GM12878 (cell line): ENCODE data around the gene TRAPPC6A. TPM values are rescaled to one million over a fixed set of nuclear protein-coding genes. Genes with fewer than 3 reads are reported as not detected.

ENCODE experiments used
- ATAC-seq: fragments of 200-7000 bp; cut with Tn5 transposase; 3 replicates; pipeline ENCODE4 v1.9.1; 2020; ENCODE audit warnings: mild to moderate bottlenecking, moderate library complexity
- BruUV-seq: library from RNA; stranded (reverse); fragments of 400-500 nt; replicated peaks from 2 replicates; lab custom pipeline; 2021; lab: Mats Ljungman, UMichigan
- CTCF ChIA-PET: fragments of 300-600 bp; sonication (Branson Sonifier 250); formaldehyde crosslinking; extraction: SDS; loops from one replicate; lab custom pipeline; 2021; ENCODE audit warnings: inconsistent platforms; lab: Yijun Ruan, JAX
- POLR2A ChIA-PET: fragments of 350-600 bp; formaldehyde crosslinking; extraction: SDS; loops from one replicate; lab custom pipeline; 2021; ENCODE audit warnings: inconsistent platforms; lab: Charles Lee
- RAD21 ChIA-PET: fragments of 300-600 bp; sonication (Branson Sonifier 250); formaldehyde crosslinking; loops from one replicate; lab custom pipeline; 2023; ENCODE audit warnings: antibody characterized with exemption; ENCODE audit not compliant: unreplicated experiment; lab: Charles Lee
- SMC1A ChIA-PET: fragments of 300-600 bp; sonication (Branson Sonifier 250); formaldehyde crosslinking; loops from one replicate; lab custom pipeline; 2023; ENCODE audit not compliant: unreplicated experiment, uncharacterized antibody; lab: Charles Lee
- DNase-seq: peaks from one replicate; pipeline ENCODE4 v3.0.0-alpha.2; 2011; ENCODE audit warnings: low read depth, low spot score
- FAIRE-seq: peaks from 3 replicates; lab custom pipeline; 2011; peaks lifted over from hg19 to GRCh38; lab: Jason Lieb, UNC
- H2AFZ ChIP-seq: 2 replicates; pipeline ENCODE4 v1.6.0; 2011; ENCODE audit warnings: low read depth, low read length, control low read depth; ENCODE audit not compliant: control insufficient read depth
- H3K27ac ChIP-seq: 2 replicates; pipeline ENCODE4 v1.5.1; 2011; ENCODE audit warnings: control low read depth; ENCODE audit not compliant: control insufficient read depth, insufficient read depth
- H3K27me3 ChIP-seq, 2 experiments: replicated peaks in 1 of 2; 2 replicates each; pipeline versions ENCODE4 v1.6.0 to v1.6.1; 2011; ENCODE audit warnings: low read length in 1 of 2; ENCODE audit not compliant: control insufficient read depth in 2 of 2, insufficient read depth in 2 of 2
- H3K36me3 ChIP-seq, 2 experiments: 2 replicates each; pipeline ENCODE4 v1.5.1; 2011; ENCODE audit warnings: low read length in 1 of 2; ENCODE audit not compliant: control insufficient read depth in 2 of 2, insufficient read depth in 2 of 2
- H3K4me1 ChIP-seq: 2 replicates; pipeline ENCODE4 v1.6.1; 2011; ENCODE audit warnings: mild to moderate bottlenecking, low read length, moderate library complexity, mixed read lengths; ENCODE audit not compliant: control insufficient read depth, insufficient read depth
- H3K4me2 ChIP-seq: 2 replicates; pipeline ENCODE4 v1.6.0; 2011; ENCODE audit warnings: control low read depth; ENCODE audit not compliant: control insufficient read depth, insufficient read depth
- H3K4me3 ChIP-seq: fragments of 200-600 bp; sonication (generic); 2 replicates; pipeline ENCODE4 v1.5.1; 2016
- H3K79me2 ChIP-seq: 2 replicates; pipeline ENCODE4 v1.6.0; 2011; ENCODE audit warnings: low read length; ENCODE audit not compliant: control insufficient read depth, insufficient read depth
- H3K9ac ChIP-seq: 2 replicates; pipeline ENCODE4 v1.8.0; 2011; ENCODE audit warnings: low read length, control low read depth, mixed read lengths; ENCODE audit not compliant: control insufficient read depth, insufficient read depth
- H3K9me3 ChIP-seq: replicated peaks from 3 replicates; pipeline ENCODE4 v1.5.1; 2011; ENCODE audit warnings: mild to moderate bottlenecking, low read length; ENCODE audit not compliant: control insufficient read depth, insufficient read depth
- H4K20me1 ChIP-seq: 2 replicates; pipeline ENCODE4 v1.6.0; 2011; ENCODE audit not compliant: control insufficient read depth, insufficient read depth
- CBX5 ChIP-seq: sonication (generic); IDR thresholded peaks from 2 replicates; pipeline ENCODE4 v1.6.1; 2016; ENCODE audit warnings: low read depth, moderate library complexity, mild to moderate bottlenecking, inconsistent platforms
- CHD4 ChIP-seq: fragments of 200-600 bp; sonication (generic); IDR thresholded peaks from 2 replicates; pipeline ENCODE4 v1.6.1; 2016; ENCODE audit warnings: mild to moderate bottlenecking
- FOS ChIP-seq: IDR thresholded peaks from 3 replicates; pipeline ENCODE4 v1.6.1; 2011; ENCODE audit warnings: borderline replicate concordance; ENCODE audit not compliant: insufficient read length; ENCODE audit errors: extremely low read depth
- MXI1 ChIP-seq: fragments of 150-350 bp; IDR thresholded peaks from 2 replicates; pipeline ENCODE4 v1.6.1; 2011; ENCODE audit warnings: low read depth, mild to moderate bottlenecking, inconsistent platforms, low read length, improper control_type of control experiment
- NFYA ChIP-seq: IDR thresholded peaks from 2 replicates; pipeline ENCODE4 v1.6.1; 2011; ENCODE audit warnings: low read depth, mild to moderate bottlenecking, low read length, improper control_type of control experiment, borderline replicate concordance
- RELA ChIP-seq: fragments of 450-650 bp; IDR thresholded peaks from 2 replicates; pipeline ENCODE4 v1.8.0; 2014; ENCODE audit warnings: borderline replicate concordance; ENCODE audit not compliant: partially characterized antibody
- REST ChIP-seq: IDR thresholded peaks from 2 replicates; pipeline ENCODE4 v1.6.1; 2012; ENCODE audit warnings: mild to moderate bottlenecking, low read depth, low read length
- RFX5 ChIP-seq: IDR thresholded peaks from 2 replicates; pipeline ENCODE4 v1.6.1; 2011; ENCODE audit warnings: low read depth, low read length, improper control_type of control experiment
- SMAD5 ChIP-seq: IDR thresholded peaks from 2 replicates; pipeline ENCODE4 v1.6.1; 2016; ENCODE audit warnings: antibody characterized with exemption, low read depth
- SUPT20H ChIP-seq: IDR thresholded peaks from 2 replicates; pipeline ENCODE4 v1.6.1; 2011; ENCODE audit warnings: low read depth, mild to moderate bottlenecking, low read length, moderate library complexity, borderline replicate concordance; ENCODE audit not compliant: control insufficient read depth
- TBL1XR1 ChIP-seq: IDR thresholded peaks from 2 replicates; pipeline ENCODE4 v1.6.1; 2012; ENCODE audit warnings: low read depth, low read length, improper control_type of control experiment
- ZBED1 ChIP-seq: IDR thresholded peaks from 2 replicates; pipeline ENCODE4 v1.6.1; 2016; ENCODE audit warnings: borderline replicate concordance
- ZBTB33 ChIP-seq: fragments of 450-650 bp; IDR thresholded peaks from 2 replicates; pipeline ENCODE4 v1.6.1; 2017; ENCODE audit warnings: mild to moderate bottlenecking
- WGBS: methylation state at CpG from one replicate; pipeline ENCODE4 v1.1.6; 2016; ENCODE audit warnings: low lambda C conversion rate; ENCODE audit not compliant: insufficient replicate concordance, insufficient coverage; ENCODE audit errors: missing lambda C conversion rate; 5-methylcytosine and 5-hydroxymethylcytosine counted together
- in situ Hi-C: fragments of 300-500 bp; cut with MboI; formaldehyde crosslinking; loops from 9 replicates; pipeline ENCODE4 v1.14.3; 2018; ENCODE audit warnings: mixed read lengths
- intact Hi-C: fragments of 100-400 bp; cut with micrococcal nuclease; formaldehyde crosslinking; loops from one replicate; pipeline ENCODE4 v1.14.2; 2022; ENCODE audit not compliant: unreplicated experiment
- polyA plus RNA-seq, 11 experiments: library from polyadenylated mRNA; depleted of rRNA in 4 of 11; unstranded in 6 of 11; stranded (reverse) in 5 of 11; fragments of >200 nt; fragmentation: Nextera tagmentation in 4 of 11; fragmentation: Illumina TruSeq in 1 of 11; extraction: Ambion mirVana in 4 of 11; extraction: Trizol in 1 of 11; gene quantifications; 1 replicate in 1 of 11; 2 replicates in 10 of 11; pipeline versions ENCODE4 v1.2.1 to v1.2.3, GENCODE V29; 2011 to 2016; ENCODE audit warnings: inconsistent platforms in 2 of 11, missing spikeins in 2 of 11, low read depth in 1 of 11
- total RNA-seq, 4 experiments: library from RNA; depleted of rRNA in 3 of 4; stranded (reverse); fragments of >200 nt in 3 of 4; fragmentation: Illumina TruSeq in 1 of 4; extraction: Trizol in 1 of 4; gene quantifications; 2 replicates each; pipeline versions ENCODE4 v1.2.1 to v1.2.3, GENCODE V29; 2013 to 2021

TRAPPC6A gene
- total and polyA plus RNA-seq, 10 of the 15 experiments (the other 5 are each of a cell fraction or from before 2014, with no cell fraction given) = 1.8 to 83.9 (median 35.8) TPM

- TF ChIP-seq FOS (no peak), SUPT20H (no peak), SMAD5 (no peak), CHD4 (no peak), RELA (no peak), ZBED1 (no peak), NFYA (no peak), CBX5 (no peak)
These were observed 1.2 kb upstream of the TRAPPC6A start (continued) for GRCh38 chr19:45179072-45179891.

- peak within 1 kb of the TSS; percentile 79 for H3K27ac ChIP-seq
- H3K27me3 ChIP-seq = no peaks in the 10 kb centered on the region
- SMC1A ChIA-PET = interaction anchor here (0.7 to 2.9 kb wide), 11 partner anchors 9 to 300 kb away, joined by 3 to 17 read pairs (median 4); partner anchors contain the start of gene PPP1R37
- CTCF ChIA-PET = interaction anchor here (0.5 to 2.9 kb wide), 19 partner anchors 9 to 395 kb away, joined by 3 to 19 read pairs (median 5); partner anchors contain the start of genes CLASRP and PPP1R37
- BruUV-seq = no TSS peak
- peaks cover 0 to 6% of the 10 kb centered on the region in 2 experiments; a peak in 2 of 4 replicates for H3K36me3 ChIP-seq
- FAIRE-seq (peak; percentile 100), DNase-seq (peak; percentile 100), ATAC-seq (peak; percentile 89)
- H3K4me1 ChIP-seq = peaks cover 25% of the 10 kb centered on the region
- H3K9me3 ChIP-seq = no peaks in the 10 kb centered on the region
- under 1% methylated on average over 51 of the region's 51 CpGs for WGBS
- peak within 1 kb of the TSS; percentile 81 for H3K9ac ChIP-seq
- H4K20me1 ChIP-seq = no peaks in the 10 kb centered on the region
- RAD21 ChIA-PET = interaction anchor here (0.6 to 2.5 kb wide), 23 partner anchors 9 to 704 kb away, joined by 3 to 21 read pairs (median 4); partner anchors contain the start of genes PPP1R37, RELB and TOMM40
- in situ Hi-C loops (no loop called here), intact Hi-C loops (loop anchor here (5.0 kb wide), 2 partner anchors 86 to 101 kb away; partner anchors contain the start of genes GEMIN7, PPP1R37 and ZNF296)
- peak within 1 kb of the TSS; percentile 88 for H3K4me2 ChIP-seq
- H3K79me2 ChIP-seq = peaks cover 39% of the 10 kb centered on the region
- peak within 1 kb of the TSS; percentile 96 for H3K4me3 ChIP-seq
- POLR2A ChIA-PET = interaction anchor here (0.5 to 3.8 kb wide), 21 partner anchors 9 to 514 kb away, joined by 3 to 33 read pairs (median 5); partner anchors contain the start of genes CLASRP, CLPTM1, PPP1R37 and QPCTL
- peak within 1 kb of the TSS; percentile 78 for H2AFZ ChIP-seq
- no peak for TF ChIP-seq REST
- TF ChIP-seq MXI1 = peak; percentile 98
- peak; percentile 99 for TF ChIP-seq RFX5
- no peak for TF ChIP-seq ZBTB33
- TF ChIP-seq TBL1XR1 = no peak
These were observed 430 bp upstream of the TRAPPC6A start, which contains the start of gene BLOC1S3 for GRCh38 chr19:45178262-45179071. BLOC1S3 (plus strand) TSS chr19:45178784; CDS start chr19:45179297, 513 bp downstream.
